ENCODE data around the gene EIF5A2. TPM values are rescaled to one million over a fixed set of nuclear protein-coding genes. Genes with fewer than 3 reads are reported as not detected.

EIF5A2 gene
- total and polyA plus RNA-seq, 5 donors = 2.6 to 14.0 (median 10.5) TPM

DNA sequence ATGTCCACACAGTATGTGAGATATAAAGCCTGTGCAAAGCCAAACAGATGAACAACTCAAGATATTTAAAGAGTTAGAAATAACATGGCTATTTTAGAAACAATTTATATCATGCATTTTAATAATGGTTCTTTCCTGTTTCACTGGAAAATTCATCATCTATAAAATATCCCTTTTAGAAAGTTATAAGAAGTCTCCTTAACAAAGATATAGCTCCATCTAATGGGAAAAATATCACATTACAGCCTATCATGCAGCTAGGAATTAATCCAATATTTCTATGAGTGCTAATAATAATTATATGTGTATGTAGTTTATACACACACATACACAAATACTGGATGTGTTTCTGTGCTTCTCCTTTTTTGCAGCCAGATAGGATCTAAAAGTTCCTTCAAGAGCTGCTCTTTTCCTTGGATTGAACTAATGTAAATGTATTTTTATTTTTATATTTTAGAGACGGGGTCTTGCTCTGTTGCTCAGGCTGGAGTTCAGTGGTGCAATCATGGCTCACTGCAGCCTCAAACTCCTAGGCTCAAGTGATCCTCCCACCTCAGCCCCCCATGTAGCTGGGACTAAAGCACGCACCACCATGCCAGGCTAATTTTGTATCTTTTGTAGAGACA lies 60.0 kb downstream of the EIF5A2 start:
- DNase-seq (no peak), ATAC-seq (no peak)
- no peak overlapping the region for H3K27ac ChIP-seq (ENCODE audit: low read length)
- intact Hi-C loops (cut with DNase I) = no loop called here
- H3K4me3 ChIP-seq (ENCODE audit: low read length) = no peak overlapping the region
- WGBS = 95% methylated on average over 2 of the region's 2 CpGs
- no peaks in the 10 kb centered on the region for H3K9me3 ChIP-seq (ENCODE audit: control insufficient read depth, low read length)
- H3K27me3 ChIP-seq (ENCODE audit: control insufficient read depth, insufficient read depth) = no peaks in the 10 kb centered on the region
- no peaks in the 10 kb centered on the region for H3K4me1 ChIP-seq (ENCODE audit: control insufficient read depth, insufficient read depth, low read length)

DNA sequence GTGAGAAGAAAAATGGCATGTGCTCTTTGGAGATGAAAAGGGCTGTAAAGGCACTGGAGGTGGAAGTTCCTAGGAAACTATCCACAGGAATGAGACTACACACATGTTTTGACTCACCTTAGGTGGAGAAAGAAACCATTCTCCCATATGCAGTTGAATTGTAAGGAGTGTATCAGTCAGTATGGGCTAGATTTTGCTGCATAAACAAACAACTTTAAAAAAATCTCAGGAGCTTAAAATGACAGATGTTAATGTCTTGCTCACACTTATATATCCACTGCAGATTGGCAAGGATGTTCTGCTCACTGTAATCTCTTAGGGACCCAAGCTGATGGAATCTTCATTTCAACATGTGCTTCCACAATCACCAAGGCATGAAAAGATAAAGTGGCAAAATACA lies 64.1 kb downstream of the EIF5A2 start:
- ATAC-seq (no peak), DNase-seq (no peak)
- Histone ChIP-seq H3K4me3 (ENCODE audit: low read length) (no peak overlapping the region), H3K27me3 (ENCODE audit: control insufficient read depth, insufficient read depth) (no peaks in the 10 kb centered on the region), H3K9me3 (ENCODE audit: control insufficient read depth, low read length) (no peaks in the 10 kb centered on the region), H3K4me1 (ENCODE audit: control insufficient read depth, insufficient read depth, low read length) (no peaks in the 10 kb centered on the region), H3K27ac (ENCODE audit: low read length) (no peak overlapping the region)
- intact Hi-C loops (cut with DNase I) = no loop called here

DNA sequence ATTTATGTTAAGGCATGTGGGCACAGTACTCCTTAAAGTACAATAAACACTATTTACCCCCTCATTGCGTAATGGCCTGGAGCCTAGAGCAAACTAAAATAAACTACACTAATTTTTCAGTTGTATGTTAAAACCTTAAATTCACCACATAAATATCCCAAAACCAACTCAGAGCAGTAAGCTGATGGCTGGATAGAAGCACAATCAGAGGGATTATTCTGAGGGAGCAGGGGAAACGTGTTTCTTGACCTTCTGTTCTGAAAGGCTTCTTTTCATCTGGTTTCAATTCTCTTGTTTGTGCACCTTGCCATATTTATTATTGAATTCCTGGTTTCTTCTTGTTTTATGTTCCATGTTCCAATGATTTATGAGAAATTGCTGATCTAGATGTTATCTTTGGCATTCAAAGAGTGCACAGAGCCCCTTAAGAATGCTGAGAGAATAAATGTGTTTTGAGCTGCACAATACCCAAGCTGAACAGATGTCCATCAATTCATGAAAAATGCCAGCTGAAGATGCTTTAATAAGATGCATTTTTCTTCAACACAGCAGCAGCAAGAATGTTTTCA lies 68.1 kb downstream of the EIF5A2 start:
- intact Hi-C loops (cut with DNase I) = no loop called here
- H3K4me3 ChIP-seq (ENCODE audit: low read length) = no peak overlapping the region
- H3K27me3 ChIP-seq (ENCODE audit: control insufficient read depth, insufficient read depth) = no peaks in the 10 kb centered on the region
- 73% methylated on average over 2 of the region's 2 CpGs for WGBS
- no peak overlapping the region for H3K27ac ChIP-seq (ENCODE audit: low read length)
- no peaks in the 10 kb centered on the region for H3K9me3 ChIP-seq (ENCODE audit: control insufficient read depth, low read length)
- H3K4me1 ChIP-seq (ENCODE audit: control insufficient read depth, insufficient read depth, low read length) = no peaks in the 10 kb centered on the region
- DNase-seq = no peak
- ATAC-seq = no peak

DNA sequence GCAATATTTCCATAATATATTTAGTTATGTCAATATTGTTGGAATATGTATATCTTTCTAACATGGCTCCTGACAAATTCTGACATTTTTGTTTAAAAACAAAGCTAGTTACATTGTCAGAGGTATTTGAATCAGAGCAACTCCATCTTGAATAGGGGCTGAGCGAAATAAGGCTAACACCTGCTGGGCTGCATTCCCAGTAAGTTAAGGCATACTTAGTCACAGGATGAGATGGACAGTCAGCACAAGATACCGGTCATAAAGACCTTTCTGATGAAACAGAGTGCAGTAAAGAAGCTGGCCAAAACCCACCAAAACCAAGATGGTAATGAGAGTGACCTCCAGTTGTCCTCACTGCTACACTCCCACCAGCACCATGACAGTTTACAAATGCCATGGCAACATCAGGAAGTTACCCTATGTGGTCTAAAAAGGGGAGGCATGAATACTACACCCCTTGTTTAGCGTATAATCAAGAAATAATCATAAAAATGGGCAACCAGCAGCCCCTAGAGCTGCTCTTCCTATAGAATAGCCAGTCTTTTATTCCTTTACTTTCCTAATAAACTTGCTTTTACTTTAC lies 68.8 kb downstream of the EIF5A2 start:
- intact Hi-C loops (cut with DNase I) = no loop called here
- no peak for ATAC-seq
- WGBS = 90% methylated on average over 3 of the region's 3 CpGs

More for the DNA sequence above, 68.8 kb downstream of the EIF5A2 start:
- no peaks in the 10 kb centered on the region for H3K9me3 ChIP-seq (ENCODE audit: control insufficient read depth, low read length)
- H3K27me3 ChIP-seq (ENCODE audit: control insufficient read depth, insufficient read depth) = no peaks in the 10 kb centered on the region
- no peak overlapping the region for H3K27ac ChIP-seq (ENCODE audit: low read length)
- no peaks in the 10 kb centered on the region for H3K4me1 ChIP-seq (ENCODE audit: control insufficient read depth, insufficient read depth, low read length)
- no peak for DNase-seq
- no peak overlapping the region for H3K4me3 ChIP-seq (ENCODE audit: low read length)

Other genes with a start within 250 kb of the EIF5A2 start
- gene RPL22L1, start 38.4 kb downstream of the EIF5A2 start, total RNA-seq = 10 to 100 TPM; 16.8 to 31.8 (median 18.8) TPM
- 44.9 TPM for gene RPL22L1, start 38.4 kb downstream of the EIF5A2 start, polyA plus RNA-seq
- not detected for gene SLC2A2, start 118.1 kb upstream of the EIF5A2 start, total RNA-seq
- gene SLC2A2, start 118.1 kb upstream of the EIF5A2 start, polyA plus RNA-seq = not detected